ENCODE data around the gene CAMK2B.
"Not testable (repeated sequence)": the region's sequence is repeated elsewhere in the genome, so short reads cannot be mapped to it uniquely, and the experiment has no call there.

Gene CAMK2B

DNA sequence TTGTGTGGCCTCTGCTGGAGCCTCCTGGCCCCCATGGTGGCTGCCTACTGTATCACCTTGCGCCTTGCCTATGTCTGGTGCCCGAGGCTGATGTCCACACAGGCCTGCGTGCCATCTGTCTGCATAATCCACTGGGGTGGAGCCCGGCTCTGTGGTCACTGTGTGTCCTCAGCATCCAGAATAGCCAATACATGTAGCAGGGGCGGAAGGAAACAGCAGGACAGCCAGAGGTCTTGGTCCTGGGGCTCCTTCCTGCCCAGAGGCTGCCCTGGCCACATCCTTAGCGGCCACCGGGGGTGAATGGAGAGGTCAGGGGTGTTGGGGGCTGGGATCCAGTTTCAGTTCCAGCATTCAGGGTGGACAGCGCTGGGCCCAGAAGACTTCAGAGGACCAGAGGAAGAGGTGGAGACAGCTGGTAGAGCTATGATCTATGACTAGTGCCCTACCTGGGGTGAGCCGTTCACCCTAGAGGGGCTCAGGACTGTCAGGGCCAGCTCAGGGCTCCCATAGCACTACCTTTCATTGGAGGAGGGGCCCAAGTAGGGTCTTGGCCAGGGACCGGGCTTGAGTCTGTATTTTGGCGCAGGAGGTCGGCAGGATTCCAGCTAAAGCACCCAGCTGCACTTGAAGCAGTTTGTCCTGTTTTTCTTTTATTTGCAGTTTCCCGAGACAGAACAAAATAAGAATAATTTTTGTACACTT lies 108.7 kb downstream of the CAMK2B start:
- DNase-seq (ENCODE audit: low spot score) = peak; percentile 48

DNA sequence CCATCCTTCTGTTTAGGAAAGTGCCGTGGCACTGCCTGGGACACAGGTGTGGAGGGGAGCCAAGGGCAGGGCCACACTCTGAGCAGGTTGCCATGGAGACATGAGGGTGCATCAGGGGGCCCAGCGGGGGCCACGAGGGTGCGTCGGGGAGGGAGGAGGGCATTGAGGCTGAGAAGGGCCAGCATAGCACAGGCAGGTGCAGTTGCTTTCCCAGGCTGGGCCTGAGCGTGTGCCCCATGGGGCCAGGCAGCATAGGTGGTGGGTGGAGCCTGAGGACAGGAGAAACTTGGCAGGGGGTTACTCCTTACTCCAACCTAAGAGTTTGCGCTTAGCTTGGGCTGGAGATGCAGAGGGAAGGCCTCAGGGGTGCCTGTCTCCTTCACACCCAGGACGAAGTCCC lies 109.4 kb downstream of the CAMK2B start:
- no peak for DNase-seq (ENCODE audit: low spot score)

DNA sequence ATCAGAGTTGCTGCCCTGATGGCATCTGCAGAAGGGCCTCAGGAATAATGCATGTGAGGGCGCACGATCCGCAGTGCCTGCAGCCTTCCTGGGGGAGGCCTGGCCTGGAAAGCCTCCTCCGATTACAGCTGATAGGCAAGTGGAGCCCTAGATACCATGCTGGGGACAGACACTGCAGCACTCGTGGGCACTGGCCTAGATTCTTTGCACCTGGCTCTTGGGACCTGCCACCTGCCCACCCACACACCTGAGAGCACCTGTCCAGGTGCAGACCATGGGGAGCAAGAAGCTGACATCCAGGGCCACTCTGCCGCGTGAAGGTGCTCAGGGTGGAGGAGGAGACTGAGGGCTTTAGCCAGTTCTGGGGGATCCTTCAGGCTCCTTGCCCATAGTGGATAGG lies 109.9 kb downstream of the CAMK2B start:
- DNase-seq (ENCODE audit: low spot score) = no peak

DNA sequence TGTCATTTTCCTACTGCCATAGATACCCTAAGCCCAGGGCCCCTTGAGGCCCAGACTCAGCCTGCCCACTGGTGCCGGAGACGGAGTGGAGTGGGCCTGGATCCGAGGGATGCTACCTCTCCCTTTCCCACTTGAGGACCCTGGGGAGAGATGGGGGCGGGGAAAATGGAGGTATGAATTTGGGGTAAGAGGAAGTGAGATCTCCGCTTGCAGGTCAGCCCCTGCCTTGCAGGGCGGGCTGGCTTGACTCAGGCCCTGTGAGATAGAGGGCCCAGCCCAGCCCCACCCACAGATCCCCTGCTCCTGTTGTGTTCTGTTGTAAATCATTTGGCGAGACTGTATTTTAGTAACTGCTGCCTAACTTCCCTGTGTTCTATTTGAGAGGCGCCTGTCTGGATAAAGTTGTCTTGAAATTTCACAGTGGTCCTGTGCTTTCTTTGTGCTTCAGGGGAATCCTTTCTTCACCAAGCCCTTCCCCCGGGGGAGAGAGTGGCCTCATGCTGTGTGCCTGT lies 111.5 kb downstream of the CAMK2B start:
- no peak for DNase-seq (ENCODE audit: low spot score)

DNA sequence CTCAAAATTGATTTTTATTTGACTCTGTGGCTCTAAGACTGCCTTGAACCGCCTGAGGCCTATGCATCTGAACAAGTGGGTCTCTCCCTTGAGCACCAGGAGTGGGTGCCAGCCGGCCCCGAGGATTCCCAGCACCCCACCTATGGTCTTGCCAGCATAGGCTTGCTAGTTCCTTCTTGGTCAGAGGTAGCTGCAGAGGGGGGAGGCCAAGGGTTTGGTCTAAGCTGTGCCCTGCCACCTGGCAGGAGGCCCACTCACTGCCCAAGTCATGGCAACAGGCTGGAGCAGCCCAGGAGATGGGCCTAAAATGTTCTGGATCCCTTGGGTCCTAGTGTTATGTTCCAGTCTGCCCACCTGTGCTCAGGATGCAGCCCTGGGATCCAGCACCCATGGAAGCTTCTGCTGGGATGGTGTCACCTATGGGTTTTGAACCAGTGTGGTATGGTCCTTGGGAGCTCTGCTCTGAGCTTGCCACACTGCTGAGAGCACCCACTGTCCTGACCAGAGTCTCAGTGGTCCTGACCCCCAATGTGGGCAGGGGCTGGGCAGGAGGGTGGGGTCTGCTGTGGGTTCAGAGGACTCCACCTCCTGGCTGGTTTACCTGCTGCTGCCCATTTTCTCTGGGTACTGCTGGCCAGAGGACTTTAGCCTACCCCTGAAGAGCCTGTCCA lies 112.1 kb downstream of the CAMK2B start:
- no peak for DNase-seq (ENCODE audit: low spot score)

DNA sequence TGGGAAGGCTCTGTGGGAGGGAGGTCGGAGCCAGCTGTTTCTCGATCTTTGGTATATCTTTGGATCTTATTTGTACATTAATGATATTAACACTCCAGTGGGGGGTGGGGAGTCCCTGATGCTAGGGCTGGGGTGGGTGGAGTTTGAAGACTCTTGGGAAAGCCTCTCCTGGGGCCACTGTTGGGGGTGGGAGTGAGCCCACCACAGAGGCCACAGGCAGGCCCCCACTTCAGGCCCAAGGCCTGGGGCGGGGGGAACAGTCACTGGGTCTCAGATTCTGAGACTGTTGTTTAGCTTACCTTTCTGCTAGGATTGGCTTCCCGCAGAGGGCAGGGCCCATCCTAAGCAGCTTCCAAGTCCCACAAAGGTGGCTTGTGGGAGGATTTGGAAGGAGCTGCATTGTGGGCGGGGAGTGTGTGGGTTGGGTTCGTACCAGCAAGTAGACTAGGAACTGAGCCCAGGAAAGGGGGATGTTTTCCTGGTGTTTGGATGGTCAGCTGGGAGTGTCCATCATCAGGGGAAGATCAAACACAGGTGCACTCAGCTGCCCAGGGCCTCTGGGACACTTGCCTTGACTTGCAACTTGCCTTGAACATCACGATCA lies 112.7 kb downstream of the CAMK2B start:
- no peak for DNase-seq (ENCODE audit: low spot score)

DNA sequence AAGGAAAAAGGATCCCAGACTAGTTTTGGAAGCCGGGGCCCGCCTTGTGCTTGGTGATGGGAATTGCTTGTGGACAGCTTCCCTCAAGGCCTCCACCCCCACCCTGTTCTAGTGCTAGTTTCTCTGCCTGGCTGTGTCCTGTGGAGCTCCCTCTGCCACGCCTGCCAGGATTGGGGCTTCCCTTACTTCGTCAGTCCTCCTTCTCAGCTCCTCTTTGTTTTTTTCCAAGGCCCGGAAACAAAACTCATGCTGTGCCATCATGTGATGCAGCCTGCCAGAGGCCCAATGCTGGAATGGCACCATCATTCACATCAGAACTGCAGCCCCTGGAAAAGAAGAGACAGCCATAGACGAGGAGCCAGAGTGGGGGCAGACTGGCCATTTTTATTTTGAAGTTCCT lies 113.4 kb downstream of the CAMK2B start:
- DNase-seq (ENCODE audit: low spot score) = peak; percentile 77

DNA sequence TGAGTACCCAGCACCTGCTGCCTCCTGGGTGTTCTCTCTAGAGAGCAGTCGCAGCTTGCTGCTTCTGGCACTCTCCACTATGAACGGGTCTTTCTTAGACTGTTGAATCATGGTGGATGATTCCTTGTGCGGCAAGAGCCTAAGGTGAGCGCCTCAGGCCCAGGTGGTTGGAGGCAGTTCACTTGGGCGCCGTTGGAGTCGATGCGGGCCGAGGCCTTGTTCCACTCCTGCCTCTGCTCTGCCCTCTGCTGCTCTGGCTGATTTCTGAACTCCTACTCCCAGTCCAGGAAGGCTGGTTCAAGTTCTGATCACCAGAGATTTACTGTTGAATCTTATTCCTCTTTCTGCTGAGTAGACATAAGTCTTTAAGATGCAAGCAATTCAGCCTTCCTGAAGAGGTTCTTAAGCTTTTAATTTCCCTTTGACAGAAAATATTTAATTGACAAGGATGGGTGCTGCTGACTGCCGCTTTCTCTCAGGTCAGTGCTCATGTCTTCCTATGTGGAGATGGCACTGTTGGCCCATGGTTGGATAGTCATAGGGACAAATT lies 114.2 kb downstream of the CAMK2B start:
- DNase-seq (ENCODE audit: low spot score) = no peak

DNA sequence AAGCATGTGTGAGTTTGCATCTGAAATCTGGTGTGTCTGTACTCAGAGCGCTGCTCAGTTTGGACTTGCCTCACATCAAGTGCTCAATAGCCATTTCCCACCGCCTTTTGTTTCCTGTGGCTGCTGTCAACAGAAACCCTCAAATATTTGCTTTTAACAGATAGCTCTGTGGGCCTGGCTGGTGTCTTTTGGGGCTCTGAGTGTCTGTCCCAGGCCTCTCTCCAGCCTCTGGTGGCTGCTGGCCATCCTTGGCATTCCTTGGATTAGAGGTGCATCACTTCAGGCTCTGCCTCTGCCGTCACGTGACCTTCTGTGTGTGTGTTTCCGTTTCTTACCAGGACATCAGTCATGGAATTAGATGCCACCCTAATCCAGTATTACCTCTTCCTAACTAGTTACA lies 115.3 kb downstream of the CAMK2B start:
- DNase-seq (ENCODE audit: low spot score) = no peak

DNA sequence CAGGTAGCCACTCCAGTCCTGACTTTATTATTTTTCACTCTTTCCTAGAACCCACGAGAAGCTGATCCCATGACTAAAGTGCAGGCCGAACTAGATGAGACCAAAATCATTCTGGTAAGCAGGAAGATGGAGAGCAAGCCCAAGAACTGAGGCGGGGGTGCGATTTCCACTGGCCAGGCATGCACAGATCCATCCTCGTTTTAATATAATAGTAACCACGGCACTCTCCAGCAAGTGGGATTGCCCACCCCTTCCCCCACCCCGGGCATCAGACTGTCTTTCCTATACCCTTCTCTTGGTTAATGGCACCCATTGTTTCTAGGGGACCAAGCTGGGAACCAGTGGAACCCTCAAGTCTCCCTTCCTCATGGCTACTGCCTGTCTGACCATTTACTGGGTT lies 117.3 kb downstream of the CAMK2B start:
- no peak for DNase-seq (ENCODE audit: low spot score)

DNA sequence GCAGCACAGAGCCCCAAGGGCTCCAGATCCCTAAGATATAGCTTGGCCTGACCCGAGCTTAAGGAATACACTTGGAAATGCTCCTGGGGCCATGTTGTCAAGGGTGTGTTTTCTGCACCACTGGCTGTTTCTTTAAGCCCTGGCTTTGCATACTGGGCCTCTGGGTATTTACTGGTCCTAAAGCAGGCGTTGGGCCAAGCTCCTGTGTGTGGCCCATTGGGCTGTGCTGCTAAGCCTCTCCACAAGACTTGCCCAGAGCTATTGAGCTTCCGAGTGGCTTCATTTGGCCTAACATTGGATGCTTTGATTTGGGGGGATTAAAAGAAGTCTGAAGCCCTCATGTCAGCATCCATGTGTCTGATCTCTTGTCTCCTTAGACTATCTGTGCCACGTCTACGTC lies 119.4 kb downstream of the CAMK2B start:
- DNase-seq (ENCODE audit: low spot score) = no peak

DNA sequence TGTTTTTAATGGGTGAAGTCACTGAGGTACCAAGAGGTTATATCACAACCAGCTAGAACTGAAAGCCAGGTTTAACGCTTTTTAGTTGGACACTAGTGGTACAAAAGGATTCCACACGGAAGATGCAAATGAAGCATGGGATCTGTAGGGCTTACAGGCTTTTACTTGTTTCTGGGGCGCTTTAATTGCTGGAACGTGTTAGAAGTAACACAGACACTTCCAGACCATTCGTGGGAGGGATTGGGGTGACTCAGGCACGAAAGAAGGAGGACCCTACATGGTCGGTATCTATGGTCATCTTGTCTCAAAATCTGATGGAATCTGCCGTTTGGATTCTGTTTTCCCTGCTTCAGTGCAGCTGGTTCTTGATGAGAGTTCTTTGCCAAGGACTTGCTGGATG lies 123.6 kb downstream of the CAMK2B start:
- DNase-seq (ENCODE audit: low spot score) = no peak

DNA sequence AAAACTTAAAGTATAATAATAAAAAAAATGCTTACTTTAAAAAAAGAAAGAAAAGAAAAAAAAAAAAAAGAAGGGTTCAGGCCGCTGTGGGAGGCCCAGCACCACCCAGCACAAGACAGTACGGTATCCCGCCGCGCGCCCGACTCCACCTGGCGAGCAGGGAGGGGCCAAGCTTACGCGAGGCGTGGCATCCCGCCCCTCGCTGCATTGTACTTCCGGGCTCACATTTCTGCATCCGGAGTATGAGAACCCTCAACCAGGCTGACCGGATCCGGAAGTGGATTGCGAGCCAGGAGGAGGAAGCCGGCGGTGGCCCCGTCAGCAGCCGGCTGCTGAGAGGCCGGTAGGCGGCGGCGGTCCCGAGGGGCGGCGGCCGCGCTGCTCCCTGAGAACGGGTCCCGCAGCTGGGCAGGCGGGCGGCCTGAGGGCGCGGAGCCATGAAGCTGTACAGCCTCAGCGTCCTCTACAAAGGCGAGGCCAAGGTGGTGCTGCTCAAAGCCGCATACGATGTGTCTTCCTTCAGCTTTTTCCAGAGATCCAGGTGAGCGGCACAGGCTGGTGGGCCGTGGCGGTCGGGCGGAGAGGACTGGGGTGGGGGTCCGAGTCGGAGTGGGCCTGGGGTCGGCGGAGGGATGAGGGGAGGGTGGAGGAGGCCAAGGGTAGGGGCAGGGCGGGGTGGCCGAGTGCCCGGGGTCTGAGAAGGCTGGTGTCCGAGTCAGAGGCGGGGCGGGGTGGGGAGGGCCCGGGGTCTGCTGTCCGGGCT lies 124.5 kb downstream of the CAMK2B start, which contains the start of gene YKT6:
YKT6 (plus strand) TSS at position 280 of the 763 bp plus-strand sequence; CDS start at position 438, 158 bp downstream.
- peak; percentile 95 for DNase-seq (ENCODE audit: low spot score)

DNA sequence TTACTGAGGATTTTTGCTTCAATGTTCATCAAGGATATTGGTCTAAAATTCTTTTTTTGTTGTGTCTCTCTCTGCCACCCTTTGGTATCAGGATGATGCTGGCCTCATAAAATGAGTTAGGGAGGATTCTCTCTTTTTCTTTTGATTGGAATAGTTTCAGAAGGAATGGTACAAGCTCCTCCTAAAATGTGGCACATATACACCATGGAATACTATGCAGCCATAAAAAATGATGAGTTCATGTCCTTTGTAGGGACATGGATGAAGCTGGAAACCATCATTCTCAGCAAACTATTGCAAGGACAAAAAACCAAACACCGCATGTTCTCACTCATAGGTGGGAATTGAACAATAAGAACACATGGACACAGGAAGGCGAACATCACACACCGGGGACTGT lies 125.2 kb downstream of the CAMK2B start:
- not testable (repeated sequence) for DNase-seq (ENCODE audit: low spot score)

DNA sequence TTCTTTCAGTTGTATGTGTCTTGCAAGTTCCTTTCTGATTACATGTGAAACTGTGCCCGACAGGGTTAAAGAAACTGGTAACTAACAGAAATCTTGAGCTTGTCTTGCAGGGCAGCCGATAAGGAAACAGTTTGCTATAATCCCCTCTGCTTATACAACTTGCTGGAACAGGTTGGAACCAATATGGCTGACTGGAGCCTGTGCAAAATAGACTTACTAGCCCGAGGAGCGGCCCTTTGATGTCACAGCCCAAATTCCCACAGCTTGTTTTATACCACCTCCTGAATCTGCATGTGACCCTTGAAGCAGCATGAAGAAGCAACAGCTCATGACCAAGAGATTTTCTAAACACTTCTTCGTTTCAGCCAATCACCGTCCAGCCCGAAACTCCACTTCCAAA lies 127.9 kb downstream of the CAMK2B start:
- DNase-seq (ENCODE audit: low spot score) = no peak

DNA sequence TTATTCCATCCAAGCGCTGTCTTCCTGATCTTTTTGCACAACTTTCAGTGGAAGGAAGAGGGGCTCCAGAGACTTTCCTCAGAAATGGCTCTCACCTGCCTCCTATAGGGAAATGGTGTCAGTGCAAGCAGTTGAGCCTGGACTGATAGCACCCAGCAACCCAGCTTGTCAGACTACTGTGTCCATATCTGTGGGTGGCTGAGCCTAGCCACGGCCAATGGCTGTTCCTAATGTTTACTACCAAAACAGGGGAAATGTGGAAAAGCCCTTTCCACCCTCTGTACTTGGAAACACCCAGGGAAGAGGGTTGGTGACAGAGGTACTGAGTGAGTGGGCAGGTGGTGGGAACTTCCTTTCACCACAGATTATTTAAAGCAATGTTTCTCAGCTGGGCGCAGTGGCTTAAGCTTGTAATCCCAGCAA lies 128.9 kb downstream of the CAMK2B start:
- peak; percentile 74 for DNase-seq (ENCODE audit: low spot score)

DNA sequence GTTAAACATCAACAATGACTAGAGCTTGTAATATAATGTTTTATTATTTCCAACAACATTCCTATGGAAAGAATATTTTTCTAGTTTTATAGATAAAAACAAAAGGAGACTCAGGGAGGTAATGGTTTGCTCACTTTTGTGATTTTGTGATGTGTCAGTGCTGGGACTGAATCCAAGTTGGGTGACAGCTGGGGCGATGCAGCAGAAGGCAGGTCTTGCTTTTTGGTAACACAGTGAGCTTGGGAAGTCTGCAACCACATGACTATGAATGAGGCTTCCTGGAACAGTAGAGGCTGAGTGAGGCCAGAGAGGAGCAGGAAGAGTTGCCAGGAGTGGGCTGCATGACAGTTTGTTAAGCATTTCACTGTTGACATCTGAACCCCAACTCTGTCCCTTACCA lies 129.5 kb downstream of the CAMK2B start:
- peak; percentile 59 for DNase-seq (ENCODE audit: low spot score)

DNA sequence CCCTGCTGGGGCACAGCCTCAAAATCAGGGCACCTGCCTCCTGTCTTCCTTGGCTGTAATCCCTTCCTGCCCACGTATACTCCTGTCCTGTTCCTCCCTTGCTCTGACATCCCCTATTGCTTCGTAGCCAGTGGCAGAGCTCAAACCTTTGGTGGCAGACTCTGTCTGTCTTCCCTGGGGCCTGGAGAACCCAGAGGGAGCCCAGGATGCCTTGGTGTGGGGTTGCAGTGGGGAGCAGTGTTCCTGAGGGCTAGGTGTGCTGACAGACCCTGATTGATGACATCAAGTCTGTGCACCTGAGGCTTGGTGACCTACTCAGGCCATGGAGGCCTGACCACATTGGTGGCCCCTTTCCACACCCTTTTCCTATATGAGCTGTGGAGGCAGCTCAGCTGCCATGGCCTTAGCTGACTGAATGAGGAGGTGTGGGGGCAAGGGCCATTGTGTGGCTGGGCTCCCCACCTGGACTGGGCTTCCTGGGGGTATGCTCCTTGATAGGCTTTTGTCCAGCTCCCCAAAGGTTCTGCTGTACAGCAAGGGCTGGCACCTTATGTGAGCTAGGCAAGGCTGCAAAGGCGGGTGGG lies 130.7 kb downstream of the CAMK2B start:
- no peak for DNase-seq (ENCODE audit: low spot score)

DNA sequence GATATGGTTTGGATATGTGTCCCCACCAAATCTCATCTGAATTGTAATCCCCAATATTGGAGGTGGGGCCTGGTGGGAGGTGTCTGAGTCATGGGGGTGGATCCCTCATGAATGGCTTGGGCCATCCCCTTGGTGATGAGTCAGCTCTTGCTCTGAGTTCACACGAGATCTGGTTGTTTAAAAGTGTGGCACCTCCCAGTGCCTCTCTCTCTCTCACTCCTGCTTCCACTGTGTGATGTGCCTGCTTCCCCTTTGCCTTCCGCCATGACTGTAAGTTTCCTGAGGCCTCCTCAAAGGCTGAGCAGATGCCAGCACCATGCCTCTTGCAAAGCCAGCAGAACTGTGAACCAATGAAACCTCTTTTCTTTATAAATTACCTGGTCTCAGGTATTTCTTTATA lies 131.3 kb downstream of the CAMK2B start:
- DNase-seq (ENCODE audit: low spot score) = no peak

DNA sequence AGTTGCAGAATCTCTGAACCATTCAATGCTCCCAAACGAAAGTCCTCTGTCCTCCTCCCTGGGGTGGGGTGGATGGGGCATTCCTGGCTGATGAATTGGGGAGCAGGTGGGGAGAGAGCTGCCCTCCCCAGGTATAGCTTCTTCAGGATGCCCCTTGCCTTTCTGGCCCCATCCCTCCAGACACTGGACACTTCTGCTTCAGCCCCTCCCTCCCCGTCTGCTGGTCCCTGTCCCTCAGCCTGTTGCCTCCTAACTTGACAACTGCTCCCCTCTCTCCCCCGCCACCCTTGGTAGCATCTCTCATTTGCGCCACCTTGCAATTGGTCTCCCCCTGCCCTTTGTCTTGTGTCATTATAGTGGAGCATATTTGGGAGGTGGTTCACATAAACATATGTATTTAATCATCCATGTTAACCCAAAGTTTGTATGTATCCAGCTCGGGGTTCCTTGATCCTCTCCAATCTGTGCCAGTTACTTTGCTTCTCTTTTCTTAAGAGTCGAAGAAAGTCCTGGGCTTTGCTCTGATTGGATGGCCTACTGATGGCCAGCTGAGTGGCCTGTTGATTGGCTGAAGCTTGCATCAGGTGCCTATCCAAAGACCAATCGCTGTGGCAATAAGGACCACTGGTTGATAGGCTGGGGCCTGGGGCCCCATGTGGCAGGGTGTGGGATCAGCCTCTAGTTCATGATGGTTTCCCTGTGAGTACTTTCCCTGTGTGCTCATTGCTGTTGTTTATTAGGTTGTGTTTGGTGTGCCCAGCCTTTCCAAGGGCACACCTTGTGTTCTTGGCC lies 132.2 kb downstream of the CAMK2B start:
- no peak for DNase-seq (ENCODE audit: low spot score)

DNA sequence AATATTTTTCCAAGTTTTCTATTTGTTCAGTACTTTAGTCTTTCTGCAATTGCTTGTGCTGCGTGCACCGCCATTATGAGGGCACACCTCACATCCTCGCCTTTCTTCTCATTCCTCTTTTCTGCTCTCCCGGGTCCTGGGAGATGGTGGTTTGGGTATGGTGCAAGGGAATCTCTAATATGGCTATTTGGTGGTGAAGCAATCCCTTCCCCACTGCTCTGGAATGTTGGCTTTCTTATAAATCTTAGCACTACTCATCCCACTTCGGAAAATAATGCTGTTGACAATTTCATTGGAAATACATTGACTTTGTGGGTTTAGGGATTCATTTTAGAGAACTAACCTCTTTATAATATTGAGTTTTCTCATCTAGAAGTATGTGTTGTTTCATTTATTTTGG lies 134.2 kb downstream of the CAMK2B start:
- no peak for DNase-seq (ENCODE audit: low spot score)
